GM23338 (cell line): ENCODE results near the gene NEU1. TPM values are rescaled to one million over a fixed set of nuclear protein-coding genes. Genes with fewer than 3 reads are reported as not detected.

ENCODE experiments used
- ATAC-seq: fragments of 200-7000 bp; cut with Tn5 transposase; 3 replicates; pipeline ENCODE4 v1.9.1; 2020
- DNase-seq: peaks from one replicate; pipeline ENCODE4 v3.0.0-alpha.2; 2015; ENCODE audit warnings: low spot score
- H2AFZ ChIP-seq: fragments of 200-600 bp; sonication (generic); 2 replicates; pipeline ENCODE4 v1.8.0; 2016; ENCODE audit warnings: antibody characterized with exemption, mild to moderate bottlenecking, moderate library complexity
- H3F3A ChIP-seq: fragments of 200-600 bp; sonication (generic); replicated peaks from 2 replicates; pipeline ENCODE4 v1.8.0; 2017; ENCODE audit warnings: antibody characterized with exemption, mixed run types, low read depth
- H3K27ac ChIP-seq: fragments of 200-600 bp; sonication (generic); 2 replicates; pipeline ENCODE4 v1.6.1; 2016; ENCODE audit warnings: low read depth
- H3K27me3 ChIP-seq: fragments of 200-600 bp; sonication (generic); 2 replicates; pipeline ENCODE4 v1.8.0; 2016; ENCODE audit warnings: mild to moderate bottlenecking, mixed run types, moderate library complexity; ENCODE audit not compliant: insufficient read depth
- H3K36me3 ChIP-seq: fragments of 200-600 bp; sonication (generic); 2 replicates; pipeline ENCODE4 v1.8.0; 2016; ENCODE audit warnings: mild to moderate bottlenecking; ENCODE audit not compliant: insufficient read depth
- H3K4me1 ChIP-seq: fragments of 200-600 bp; sonication (generic); 2 replicates; pipeline ENCODE4 v1.8.0; 2016; ENCODE audit warnings: mild to moderate bottlenecking, moderate library complexity; ENCODE audit not compliant: insufficient read depth
- H3K4me2 ChIP-seq: fragments of 200-600 bp; sonication (generic); 2 replicates; pipeline ENCODE4 v1.7.1; 2017; ENCODE audit warnings: mixed run types
- H3K4me3 ChIP-seq: fragments of 200-600 bp; sonication (generic); 2 replicates; pipeline ENCODE4 v1.6.1; 2016; ENCODE audit warnings: mixed run types
- H3K79me2 ChIP-seq: fragments of 200-600 bp; sonication (generic); replicated peaks from 2 replicates; pipeline ENCODE4 v1.8.0; 2017; ENCODE audit warnings: mild to moderate bottlenecking; ENCODE audit not compliant: insufficient read depth
- H3K9me2 ChIP-seq: fragments of 200-600 bp; sonication (generic); 2 replicates; pipeline ENCODE4 v1.8.0; 2017; ENCODE audit not compliant: insufficient read depth
- H4K20me1 ChIP-seq: fragments of 200-600 bp; sonication (generic); replicated peaks from 2 replicates; pipeline ENCODE4 v1.8.0; 2017; ENCODE audit warnings: mild to moderate bottlenecking; ENCODE audit not compliant: insufficient read depth
- H3K27ac Mint-ChIP-seq: 2 replicates; pipeline ENCODE4 v1.8.0; 2020; ENCODE audit warnings: inconsistent platforms, mild to moderate bottlenecking, moderate library complexity, mixed read lengths
- H3K27me3 Mint-ChIP-seq: 3 replicates; pipeline ENCODE4 v1.8.0; 2022; ENCODE audit warnings: low read depth, mild to moderate bottlenecking, moderate library complexity, mixed read lengths, inconsistent platforms; ENCODE audit not compliant: insufficient read depth, poor library complexity
- H3K36me3 Mint-ChIP-seq: 3 replicates; pipeline ENCODE4 v1.8.0; 2021; ENCODE audit warnings: low read depth, mild to moderate bottlenecking, inconsistent platforms, moderate library complexity, mixed read lengths
- H3K4me1 Mint-ChIP-seq: 3 replicates; pipeline ENCODE4 v1.8.0; 2020; ENCODE audit warnings: mild to moderate bottlenecking, inconsistent platforms, mixed read lengths
- H3K4me3 Mint-ChIP-seq: 3 replicates; pipeline ENCODE4 v1.8.0; 2021; ENCODE audit warnings: moderate library complexity, mild to moderate bottlenecking, inconsistent platforms, mixed read lengths
- H3K9me3 Mint-ChIP-seq: 3 replicates; pipeline ENCODE4 v1.8.0; 2020; ENCODE audit warnings: moderate library complexity, mild to moderate bottlenecking, inconsistent platforms, mixed read lengths
- EZH2 ChIP-seq: fragments of 200-600 bp; sonication (generic); IDR thresholded peaks from one replicate; pipeline ENCODE4 v1.8.0; 2017; ENCODE audit warnings: antibody characterized with exemption, mild to moderate bottlenecking, low read depth; ENCODE audit not compliant: unreplicated experiment
- EZH2phosphoT487 ChIP-seq: fragments of 200-600 bp; sonication (generic); IDR thresholded peaks from one replicate; pipeline ENCODE4 v1.8.1; 2018; ENCODE audit warnings: antibody characterized with exemption; ENCODE audit not compliant: unreplicated experiment
- JUNB ChIP-seq: IDR thresholded peaks from one replicate; pipeline ENCODE4 v1.6.1; 2016; ENCODE audit warnings: antibody characterized with exemption; ENCODE audit not compliant: unreplicated experiment
- NANOG ChIP-seq: IDR thresholded peaks from 2 replicates; pipeline ENCODE4 v1.6.1; 2016; ENCODE audit warnings: antibody characterized with exemption, borderline replicate concordance
- polyA plus RNA-seq: library from polyadenylated mRNA; unstranded; fragments of >200 nt; fragmentation: Nextera tagmentation; extraction: Ambion mirVana; gene quantifications from 2 replicates; pipeline ENCODE4 v1.2.1, GENCODE V29; 2016
- total RNA-seq: library from RNA; depleted of rRNA; stranded (reverse); fragments of >200 nt; shearing (Covaris generic); gene quantifications from 2 replicates; pipeline ENCODE4 v1.2.3, GENCODE V29; 2014
- TF ChIP-seq, protein P1 (sequence below): fragments of 250-450 bp; sonication (Bioruptor Pico); IDR thresholded peaks from 2 replicates; pipeline ENCODE4 v1.5.0; 2020; ENCODE audit warnings: mild to moderate bottlenecking, moderate library complexity
- TF ChIP-seq, protein P2 (sequence below), 2 experiments: fragments of 200-600 bp in 1 of 2; sonication (generic) in 1 of 2; conservative IDR thresholded peaks; 2 replicates each; pipeline versions ENCODE4 v1.5.1 to v1.6.1; 2016 to 2017; ENCODE audit warnings: antibody characterized with exemption in 2 of 2, low read depth in 2 of 2, mild to moderate bottlenecking in 2 of 2, moderate library complexity in 1 of 2

The NEU1 gene
- total and polyA plus RNA-seq, 2 experiments from 2014 or later, result 31.4 to 47.4 TPM

DNA sequence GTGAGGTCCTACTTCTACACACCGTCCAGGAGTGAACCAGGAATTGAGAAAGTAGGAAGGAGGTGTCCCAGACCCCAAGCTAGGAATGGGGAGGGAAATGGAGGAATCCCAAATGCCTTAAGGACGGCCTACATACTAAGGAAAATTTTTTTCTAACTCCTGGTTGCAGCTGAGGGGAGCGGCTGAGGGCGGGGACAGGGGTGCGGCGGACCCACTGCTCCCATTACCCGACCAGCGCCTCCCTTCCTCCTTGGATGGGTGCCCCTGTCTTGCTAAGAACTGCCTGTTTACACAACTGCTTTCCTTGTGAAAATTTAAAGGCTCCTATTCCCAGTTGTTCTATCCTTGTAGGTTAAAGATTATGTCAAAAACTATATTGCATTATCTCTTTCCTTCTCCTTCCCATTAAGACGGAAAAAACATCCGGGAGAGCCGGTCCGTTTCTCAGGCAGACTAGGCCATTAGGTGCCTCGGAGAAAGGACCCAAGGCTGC lies 35.8 kb downstream of the NEU1 start (continued):
- no peak for TF ChIP-seq EZH2
- no peak for TF ChIP-seq EZH2phosphoT487
- TF ChIP-seq JUNB, result no peak
- no peak for TF ChIP-seq NANOG

GRCh38 chr6:31825553-31825952 lies 37.1 kb downstream of the NEU1 start:
- peaks cover 18% of the 10 kb centered on the region for H3F3A ChIP-seq
- TF ChIP-seq, protein P1, sequence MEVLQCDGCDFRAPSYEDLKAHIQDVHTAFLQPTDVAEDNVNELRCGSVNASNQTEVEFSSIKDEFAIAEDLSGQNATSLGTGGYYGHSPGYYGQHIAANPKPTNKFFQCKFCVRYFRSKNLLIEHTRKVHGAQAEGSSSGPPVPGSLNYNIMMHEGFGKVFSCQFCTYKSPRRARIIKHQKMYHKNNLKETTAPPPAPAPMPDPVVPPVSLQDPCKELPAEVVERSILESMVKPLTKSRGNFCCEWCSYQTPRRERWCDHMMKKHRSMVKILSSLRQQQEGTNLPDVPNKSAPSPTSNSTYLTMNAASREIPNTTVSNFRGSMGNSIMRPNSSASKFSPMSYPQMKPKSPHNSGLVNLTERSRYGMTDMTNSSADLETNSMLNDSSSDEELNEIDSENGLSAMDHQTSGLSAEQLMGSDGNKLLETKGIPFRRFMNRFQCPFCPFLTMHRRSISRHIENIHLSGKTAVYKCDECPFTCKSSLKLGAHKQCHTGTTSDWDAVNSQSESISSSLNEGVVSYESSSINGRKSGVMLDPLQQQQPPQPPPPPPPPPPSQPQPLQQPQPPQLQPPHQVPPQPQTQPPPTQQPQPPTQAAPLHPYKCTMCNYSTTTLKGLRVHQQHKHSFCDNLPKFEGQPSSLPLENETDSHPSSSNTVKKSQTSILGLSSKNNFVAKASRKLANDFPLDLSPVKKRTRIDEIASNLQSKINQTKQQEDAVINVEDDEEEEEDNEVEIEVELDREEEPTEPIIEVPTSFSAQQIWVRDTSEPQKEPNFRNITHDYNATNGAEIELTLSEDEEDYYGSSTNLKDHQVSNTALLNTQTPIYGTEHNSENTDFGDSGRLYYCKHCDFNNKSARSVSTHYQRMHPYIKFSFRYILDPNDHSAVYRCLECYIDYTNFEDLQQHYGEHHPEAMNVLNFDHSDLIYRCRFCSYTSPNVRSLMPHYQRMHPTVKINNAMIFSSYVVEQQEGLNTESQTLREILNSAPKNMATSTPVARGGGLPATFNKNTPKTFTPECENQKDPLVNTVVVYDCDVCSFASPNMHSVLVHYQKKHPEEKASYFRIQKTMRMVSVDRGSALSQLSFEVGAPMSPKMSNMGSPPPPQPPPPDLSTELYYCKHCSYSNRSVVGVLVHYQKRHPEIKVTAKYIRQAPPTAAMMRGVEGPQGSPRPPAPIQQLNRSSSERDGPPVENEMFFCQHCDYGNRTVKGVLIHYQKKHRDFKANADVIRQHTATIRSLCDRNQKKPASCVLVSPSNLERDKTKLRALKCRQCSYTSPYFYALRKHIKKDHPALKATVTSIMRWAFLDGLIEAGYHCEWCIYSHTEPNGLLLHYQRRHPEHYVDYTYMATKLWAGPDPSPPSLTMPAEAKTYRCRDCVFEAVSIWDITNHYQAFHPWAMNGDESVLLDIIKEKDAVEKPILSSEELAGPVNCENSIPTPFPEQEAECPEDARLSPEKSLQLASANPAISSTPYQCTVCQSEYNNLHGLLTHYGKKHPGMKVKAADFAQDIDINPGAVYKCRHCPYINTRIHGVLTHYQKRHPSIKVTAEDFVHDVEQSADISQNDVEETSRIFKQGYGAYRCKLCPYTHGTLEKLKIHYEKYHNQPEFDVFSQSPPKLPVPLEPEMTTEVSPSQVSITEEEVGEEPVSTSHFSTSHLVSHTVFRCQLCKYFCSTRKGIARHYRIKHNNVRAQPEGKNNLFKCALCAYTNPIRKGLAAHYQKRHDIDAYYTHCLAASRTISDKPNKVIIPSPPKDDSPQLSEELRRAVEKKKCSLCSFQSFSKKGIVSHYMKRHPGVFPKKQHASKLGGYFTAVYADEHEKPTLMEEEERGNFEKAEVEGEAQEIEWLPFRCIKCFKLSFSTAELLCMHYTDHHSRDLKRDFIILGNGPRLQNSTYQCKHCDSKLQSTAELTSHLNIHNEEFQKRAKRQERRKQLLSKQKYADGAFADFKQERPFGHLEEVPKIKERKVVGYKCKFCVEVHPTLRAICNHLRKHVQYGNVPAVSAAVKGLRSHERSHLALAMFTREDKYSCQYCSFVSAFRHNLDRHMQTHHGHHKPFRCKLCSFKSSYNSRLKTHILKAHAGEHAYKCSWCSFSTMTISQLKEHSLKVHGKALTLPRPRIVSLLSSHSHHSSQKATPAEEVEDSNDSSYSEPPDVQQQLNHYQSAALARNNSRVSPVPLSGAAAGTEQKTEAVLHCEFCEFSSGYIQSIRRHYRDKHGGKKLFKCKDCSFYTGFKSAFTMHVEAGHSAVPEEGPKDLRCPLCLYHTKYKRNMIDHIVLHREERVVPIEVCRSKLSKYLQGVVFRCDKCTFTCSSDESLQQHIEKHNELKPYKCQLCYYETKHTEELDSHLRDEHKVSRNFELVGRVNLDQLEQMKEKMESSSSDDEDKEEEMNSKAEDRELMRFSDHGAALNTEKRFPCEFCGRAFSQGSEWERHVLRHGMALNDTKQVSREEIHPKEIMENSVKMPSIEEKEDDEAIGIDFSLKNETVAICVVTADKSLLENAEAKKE (CRISPR knock-in tag), result no peak
- TF ChIP-seq, protein P2, sequence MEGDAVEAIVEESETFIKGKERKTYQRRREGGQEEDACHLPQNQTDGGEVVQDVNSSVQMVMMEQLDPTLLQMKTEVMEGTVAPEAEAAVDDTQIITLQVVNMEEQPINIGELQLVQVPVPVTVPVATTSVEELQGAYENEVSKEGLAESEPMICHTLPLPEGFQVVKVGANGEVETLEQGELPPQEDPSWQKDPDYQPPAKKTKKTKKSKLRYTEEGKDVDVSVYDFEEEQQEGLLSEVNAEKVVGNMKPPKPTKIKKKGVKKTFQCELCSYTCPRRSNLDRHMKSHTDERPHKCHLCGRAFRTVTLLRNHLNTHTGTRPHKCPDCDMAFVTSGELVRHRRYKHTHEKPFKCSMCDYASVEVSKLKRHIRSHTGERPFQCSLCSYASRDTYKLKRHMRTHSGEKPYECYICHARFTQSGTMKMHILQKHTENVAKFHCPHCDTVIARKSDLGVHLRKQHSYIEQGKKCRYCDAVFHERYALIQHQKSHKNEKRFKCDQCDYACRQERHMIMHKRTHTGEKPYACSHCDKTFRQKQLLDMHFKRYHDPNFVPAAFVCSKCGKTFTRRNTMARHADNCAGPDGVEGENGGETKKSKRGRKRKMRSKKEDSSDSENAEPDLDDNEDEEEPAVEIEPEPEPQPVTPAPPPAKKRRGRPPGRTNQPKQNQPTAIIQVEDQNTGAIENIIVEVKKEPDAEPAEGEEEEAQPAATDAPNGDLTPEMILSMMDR (conservative IDR thresholded peaks at IDR 0.05; ENCODE audit: low read depth in 2 of 2), result no peak
- H3K27ac ChIP-seq, result peak overlapping the region; percentile 89
- H2AFZ ChIP-seq, result no peak overlapping the region
- DNase-seq (peak; percentile 41), ATAC-seq (no peak)
- H4K20me1 ChIP-seq, result peaks cover under 1% of the 10 kb centered on the region; the same call in 1 of the 2 replicates
- peaks cover 50% of the 10 kb centered on the region for H3K4me1 ChIP-seq
- H3K27me3 ChIP-seq, result no peaks in the 10 kb centered on the region
- H3K9me2 ChIP-seq, result no peaks in the 10 kb centered on the region
- Mint-ChIP-seq H3K27me3 (peaks cover 27% of the 10 kb centered on the region), H3K9me3 (peaks cover 7% of the 10 kb centered on the region; the same call in 2 of the 3 replicates), H3K4me1 (peaks cover 45% of the 10 kb centered on the region), H3K36me3 (peaks cover 4% of the 10 kb centered on the region; the same call in 2 of the 3 replicates), H3K4me3 (peak overlapping the region; percentile 80), H3K27ac (peak overlapping the region; percentile 98)
- H3K36me3 ChIP-seq, result no peaks in the 10 kb centered on the region
- H3K4me3 ChIP-seq, result peak overlapping the region; percentile 43; the same call in 1 of the 2 replicates
- H3K4me2 ChIP-seq, result peak overlapping the region; percentile 86
- peaks cover 13% of the 10 kb centered on the region for H3K79me2 ChIP-seq
